IPS DF 4.7 (cell line): ENCODE data around the gene FAM120B.

Experiments used
- DNase-seq: peaks from one replicate; pipeline ENCODE4 v3.0.0-alpha.2; 2013; ENCODE audit warnings: low spot score; ENCODE audit errors: extremely low read depth

FAM120B gene

DNA sequence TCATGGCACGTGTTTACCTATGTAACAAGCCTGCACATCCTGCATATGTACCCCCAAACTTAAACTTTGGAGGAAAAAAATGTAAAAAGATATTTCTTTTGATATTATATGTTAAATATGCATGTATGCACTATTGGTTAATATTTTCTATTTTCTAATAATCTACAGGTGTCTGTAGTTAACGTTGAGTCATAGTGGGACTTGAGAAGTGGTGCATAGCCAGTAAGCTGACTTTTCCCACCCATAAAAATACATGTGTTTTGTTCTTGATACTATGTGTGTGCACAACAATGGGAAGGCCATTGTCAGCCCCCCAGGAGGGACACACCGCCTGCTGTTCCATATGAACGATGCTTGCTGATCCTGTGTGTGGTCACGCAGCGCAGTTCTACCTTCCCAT is 49.1 kb downstream of the FAM120B start:
- no peak for DNase-seq

- no peak for DNase-seq
These were observed 51.3 kb downstream of the FAM120B start for GRCh38 chr6:170357812-170358211.

GRCh38 chr6:170358496-170358895 is 51.9 kb downstream of the FAM120B start:
- DNase-seq, result no peak

DNA sequence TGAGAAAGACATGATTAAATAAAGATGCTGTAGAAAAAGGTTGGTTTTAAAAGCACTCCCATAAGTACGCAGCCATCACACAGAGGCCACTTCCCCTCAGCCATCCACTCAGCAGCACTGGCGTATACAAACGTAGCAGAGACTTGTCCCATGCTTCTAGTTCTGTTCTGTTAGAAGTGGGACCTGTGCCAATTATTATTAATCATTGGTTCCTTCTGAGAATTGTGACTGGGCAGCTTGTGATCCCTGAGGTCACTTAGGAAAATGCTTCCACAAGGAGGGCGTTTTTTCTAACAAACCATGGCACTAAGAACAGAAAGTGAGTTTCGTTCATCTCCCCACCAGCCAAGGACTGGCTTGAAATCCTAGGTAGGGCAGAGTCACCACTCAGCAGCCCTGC is 53.9 kb downstream of the FAM120B start:
- no peak for DNase-seq

GRCh38 chr6:170361335-170361734 is 54.8 kb downstream of the FAM120B start:
- no peak for DNase-seq

GRCh38 chr6:170362121-170362520 is 55.6 kb downstream of the FAM120B start:
- DNase-seq, result no peak

DNA sequence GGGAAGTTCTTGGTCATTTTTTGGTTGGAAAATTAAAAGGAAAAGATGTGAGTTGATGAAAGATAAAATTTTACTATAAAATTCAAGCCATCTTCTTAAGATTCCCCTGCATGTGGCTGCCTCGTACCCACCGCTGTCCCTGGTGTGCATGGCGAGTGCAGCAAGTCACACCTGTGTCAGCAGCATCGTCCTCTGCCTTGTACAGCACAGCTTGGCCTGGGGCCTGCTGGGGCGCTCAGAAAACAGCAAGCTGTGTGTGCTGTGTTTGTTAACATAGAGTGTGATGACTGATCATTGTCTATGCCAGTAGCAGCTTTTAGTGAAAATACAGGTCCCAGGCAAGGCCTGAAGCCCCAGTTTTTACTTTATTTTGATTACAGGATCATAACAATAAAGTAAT is 56.7 kb downstream of the FAM120B start:
- no peak for DNase-seq

DNA sequence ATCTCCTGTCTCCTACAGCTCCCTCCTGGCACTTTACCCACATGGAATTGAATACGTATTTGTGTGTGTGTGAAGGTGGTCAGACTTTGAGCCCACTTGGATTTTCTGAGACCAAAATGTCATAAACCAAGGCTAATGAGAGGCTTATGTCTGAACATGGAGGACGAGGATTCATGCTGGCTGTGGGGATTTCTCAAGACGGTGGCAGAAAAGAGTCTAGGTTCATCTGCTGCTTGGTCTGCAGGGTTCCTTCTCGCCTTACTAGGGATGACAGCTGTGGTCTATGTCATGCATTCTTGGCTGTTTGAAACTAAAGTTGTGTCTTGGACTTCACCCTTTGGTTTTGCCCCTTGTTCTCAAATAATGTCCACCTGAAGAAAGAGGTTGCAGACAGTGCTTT is 58.6 kb downstream of the FAM120B start:
- DNase-seq, result no peak

DNA sequence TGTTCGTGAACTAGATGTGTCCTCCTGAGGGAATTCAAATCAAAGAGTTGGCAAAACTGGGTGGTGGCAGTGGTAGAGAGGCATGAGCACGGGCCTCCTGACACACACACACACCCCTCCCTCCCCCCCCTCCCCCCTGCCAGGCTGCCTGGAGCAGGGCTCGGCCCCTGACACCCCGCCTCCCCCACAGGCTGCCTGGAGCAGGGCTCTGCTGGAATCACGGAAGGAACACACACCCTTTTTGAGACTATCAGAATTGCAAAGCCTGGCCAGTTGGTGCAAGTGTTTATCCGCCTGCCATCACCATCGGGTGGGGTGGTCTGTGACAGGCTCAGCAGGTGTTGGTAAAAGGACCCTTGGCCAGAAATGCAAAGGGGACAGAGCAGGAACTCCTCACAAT is 59.0 kb downstream of the FAM120B start:
- no peak for DNase-seq

GRCh38 chr6:170366248-170366960 is 59.8 kb downstream of the FAM120B start:
- DNase-seq, result no peak

DNA sequence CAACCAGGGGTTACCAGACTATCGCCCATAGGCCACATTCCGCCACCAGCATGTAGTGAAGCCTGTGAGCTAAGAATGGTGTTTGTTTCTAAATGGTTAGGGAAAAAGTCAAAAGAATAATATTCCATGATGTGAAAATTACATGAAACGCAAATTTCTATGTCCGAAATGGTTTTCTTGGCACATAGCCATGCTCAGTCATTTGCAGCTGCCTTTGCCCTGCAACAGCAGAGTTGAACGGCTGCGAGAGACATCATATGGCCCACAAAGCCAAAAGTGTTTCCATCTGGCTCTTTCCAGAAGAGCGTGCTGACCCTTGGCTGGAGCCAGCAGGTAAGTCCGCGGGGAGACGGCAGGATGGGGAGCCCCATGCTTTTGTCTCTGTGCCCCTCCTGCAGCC is 60.7 kb downstream of the FAM120B start:
- no peak for DNase-seq

- DNase-seq, result no peak
These were observed 62.0 kb downstream of the FAM120B start for GRCh38 chr6:170368544-170368943.

DNA sequence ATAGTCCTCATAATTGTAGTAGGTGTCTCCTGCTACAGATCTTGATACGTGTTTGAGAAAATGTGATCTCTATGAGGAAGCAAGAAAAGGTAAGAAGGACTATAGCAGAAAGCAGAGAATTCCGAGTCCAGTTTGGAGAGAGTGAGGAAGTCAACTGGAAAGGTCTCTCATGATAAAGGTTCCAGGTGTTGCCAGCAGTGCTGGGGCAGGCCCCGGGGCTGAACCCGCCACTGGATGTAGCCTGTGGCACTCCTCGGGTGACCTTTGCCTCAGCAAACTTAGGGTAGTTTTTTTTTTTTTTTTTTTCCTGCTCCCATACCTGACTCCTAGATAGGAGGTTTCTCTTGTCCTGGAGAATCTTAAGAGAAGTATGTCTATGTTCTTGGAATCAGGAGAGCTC is 62.8 kb downstream of the FAM120B start:
- no peak for DNase-seq

DNA sequence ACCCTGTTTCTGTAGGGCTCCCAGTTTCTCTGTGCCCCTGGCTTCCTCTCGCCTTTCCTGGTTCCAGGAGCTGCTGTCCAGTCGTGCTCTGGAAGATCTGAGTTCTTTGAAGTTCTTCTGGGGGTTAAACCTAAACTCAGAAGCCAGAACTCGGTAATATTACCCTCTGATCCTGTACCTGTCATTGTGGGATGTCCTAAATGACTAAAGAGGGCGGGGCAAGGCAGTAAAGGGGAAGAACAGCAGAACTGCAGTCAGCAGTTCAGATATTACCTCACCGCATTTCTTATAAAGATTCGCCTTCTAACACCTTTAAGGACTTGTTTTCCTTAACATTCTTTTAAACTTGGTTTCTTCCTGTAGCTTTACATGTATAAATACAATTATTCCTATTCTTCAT is 63.9 kb downstream of the FAM120B start:
- no peak for DNase-seq

- DNase-seq, result no peak
These were observed 64.5 kb downstream of the FAM120B start for GRCh38 chr6:170371080-170371479.

- peak; percentile 3 for DNase-seq
These were observed 65.0 kb downstream of the FAM120B start for GRCh38 chr6:170371588-170371987.

DNA sequence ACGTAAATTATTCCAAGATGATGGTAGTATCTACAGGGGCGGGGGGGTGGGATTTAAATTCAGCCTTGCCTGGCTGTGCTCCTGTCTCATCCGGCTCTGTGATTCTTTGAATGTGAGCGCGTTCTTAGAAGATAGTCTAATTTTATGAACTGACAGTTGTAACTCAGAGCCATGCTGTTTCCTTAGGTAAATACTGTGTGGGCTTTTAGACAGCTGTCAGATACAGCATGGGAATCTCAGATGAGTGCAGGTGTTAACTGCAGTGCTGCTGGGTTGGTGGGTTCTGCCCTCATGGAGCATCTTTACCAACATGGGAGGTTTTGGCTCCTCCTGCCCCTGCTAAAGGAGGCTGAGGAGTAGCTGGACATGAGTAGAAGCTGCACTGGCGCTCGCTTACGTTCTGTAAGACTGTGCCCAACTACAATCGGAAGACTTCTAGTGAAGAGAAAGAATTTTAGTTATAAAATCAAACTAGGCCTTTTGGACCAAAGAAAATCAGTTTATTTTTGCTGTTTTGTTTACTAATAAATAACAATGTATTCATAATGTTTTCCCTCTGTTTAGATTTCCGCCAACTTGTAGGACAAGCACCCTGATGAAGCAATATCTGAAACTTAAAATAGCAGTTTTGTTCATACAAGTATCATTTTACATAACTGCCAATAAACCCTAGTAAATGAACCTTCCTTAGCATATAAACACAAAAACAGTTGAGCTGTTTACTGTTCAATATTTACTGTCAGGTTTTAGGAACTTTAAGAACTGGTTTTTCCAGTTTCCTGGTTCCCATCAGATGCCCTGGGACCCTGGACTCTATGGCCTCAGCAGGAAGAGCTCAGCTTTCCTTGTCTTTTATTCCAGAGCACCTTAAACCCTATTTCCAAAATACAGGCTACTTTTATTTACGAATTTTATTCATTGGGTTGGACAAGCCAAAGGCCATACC is 66.1 kb downstream of the FAM120B start:
- DNase-seq, result no peak

DNA sequence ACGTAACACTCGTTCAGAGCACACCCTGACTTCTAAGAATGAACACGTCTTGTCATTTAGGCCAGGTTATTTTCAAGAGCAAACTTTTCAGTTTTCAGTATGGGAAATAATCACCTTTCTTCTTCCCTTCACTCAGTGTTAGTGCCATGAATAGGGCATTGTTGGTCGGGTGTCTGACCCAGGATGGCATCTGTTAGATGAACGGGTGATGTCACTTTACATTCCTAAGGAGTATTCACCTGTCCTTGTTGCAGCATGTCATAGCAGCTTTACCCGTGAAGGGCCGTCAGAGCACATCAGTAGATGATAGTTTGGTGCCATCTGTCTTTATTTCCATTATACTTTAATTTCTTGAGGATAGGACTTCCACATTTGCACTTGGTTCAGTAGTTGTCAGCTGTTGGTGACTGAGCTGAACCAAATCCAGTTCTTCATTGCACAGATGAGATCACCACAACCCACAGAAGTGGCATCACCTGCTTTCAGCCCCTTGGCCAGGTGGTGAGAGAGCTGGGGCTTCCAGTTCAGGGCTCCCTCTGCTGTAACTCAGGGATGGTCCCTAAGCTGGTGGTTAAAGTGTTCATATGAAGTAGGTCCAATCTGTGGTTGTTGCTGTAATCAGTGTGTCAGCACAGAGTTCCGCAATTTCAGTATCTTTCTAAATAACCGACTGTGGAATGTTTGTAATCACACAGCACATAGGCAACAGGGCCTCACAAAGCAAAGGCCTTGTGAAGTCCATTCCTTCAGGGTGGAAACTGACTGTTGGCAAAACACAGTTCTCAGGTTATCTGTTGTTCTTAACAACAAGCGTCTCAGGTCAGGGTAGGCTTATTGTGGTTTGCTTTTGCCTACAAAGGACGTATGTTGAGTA is 68.2 kb downstream of the FAM120B start:
- no peak for DNase-seq

GRCh38 chr6:170375661-170376060 is 69.1 kb downstream of the FAM120B start:
- DNase-seq, result no peak

DNA sequence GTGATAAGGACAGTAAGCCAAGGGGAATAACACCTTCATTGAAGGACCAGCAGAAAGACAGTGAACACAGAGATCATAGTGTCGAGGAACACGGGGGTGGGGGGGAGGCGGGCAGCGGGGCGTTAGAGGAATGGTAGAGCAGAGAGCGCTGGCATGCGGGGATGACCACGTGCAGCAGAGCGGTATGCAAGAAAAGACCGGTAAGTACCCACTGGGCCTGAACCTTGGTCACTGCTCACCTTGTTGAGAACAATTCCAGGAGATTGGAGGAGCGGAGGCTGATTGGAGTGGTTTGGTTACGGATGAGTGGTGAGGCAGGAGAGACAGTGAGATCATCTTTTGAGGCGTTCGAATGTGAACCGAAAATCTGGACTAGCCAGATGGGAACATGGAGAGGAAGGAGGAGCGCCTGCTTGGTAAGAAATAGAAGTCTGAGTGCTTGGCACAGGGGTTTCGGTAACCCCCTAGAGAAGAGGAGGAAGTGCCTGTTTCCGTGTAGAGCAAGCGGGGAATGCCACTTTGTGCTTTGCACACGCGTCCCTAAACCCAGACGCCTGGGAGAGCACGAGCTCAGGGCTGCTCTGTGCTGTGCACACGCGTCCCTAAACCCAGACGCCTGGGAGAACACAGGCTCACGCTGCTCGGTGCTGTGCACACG is 70.0 kb downstream of the FAM120B start:
- no peak for DNase-seq

GRCh38 chr6:170378502-170378901 is 71.9 kb downstream of the FAM120B start:
- no peak for DNase-seq
